A673 (cell line): ENCODE data around the gene SKI.

Source experiments
- EZH2 ChIP-seq: fragments of 200-600 bp; sonication (generic); IDR thresholded peaks from 2 replicates; pipeline ENCODE4 v1.6.1; 2017; ENCODE audit warnings: borderline replicate concordance, low read depth, mild to moderate bottlenecking, mixed read lengths, antibody characterized with exemption, low read length; ENCODE audit not compliant: poor library complexity, severe bottlenecking
- TF ChIP-seq, protein P1 (sequence below): fragments of 300-800, 200-600 bp; sonication (generic); conservative IDR thresholded peaks from 2 replicates; pipeline ENCODE4 v1.5.1; 2017; ENCODE audit warnings: low read depth, mild to moderate bottlenecking, antibody characterized with exemption, low read length, moderate library complexity, mixed read lengths

- no peak for TF ChIP-seq EZH2
- TF ChIP-seq, protein P1, sequence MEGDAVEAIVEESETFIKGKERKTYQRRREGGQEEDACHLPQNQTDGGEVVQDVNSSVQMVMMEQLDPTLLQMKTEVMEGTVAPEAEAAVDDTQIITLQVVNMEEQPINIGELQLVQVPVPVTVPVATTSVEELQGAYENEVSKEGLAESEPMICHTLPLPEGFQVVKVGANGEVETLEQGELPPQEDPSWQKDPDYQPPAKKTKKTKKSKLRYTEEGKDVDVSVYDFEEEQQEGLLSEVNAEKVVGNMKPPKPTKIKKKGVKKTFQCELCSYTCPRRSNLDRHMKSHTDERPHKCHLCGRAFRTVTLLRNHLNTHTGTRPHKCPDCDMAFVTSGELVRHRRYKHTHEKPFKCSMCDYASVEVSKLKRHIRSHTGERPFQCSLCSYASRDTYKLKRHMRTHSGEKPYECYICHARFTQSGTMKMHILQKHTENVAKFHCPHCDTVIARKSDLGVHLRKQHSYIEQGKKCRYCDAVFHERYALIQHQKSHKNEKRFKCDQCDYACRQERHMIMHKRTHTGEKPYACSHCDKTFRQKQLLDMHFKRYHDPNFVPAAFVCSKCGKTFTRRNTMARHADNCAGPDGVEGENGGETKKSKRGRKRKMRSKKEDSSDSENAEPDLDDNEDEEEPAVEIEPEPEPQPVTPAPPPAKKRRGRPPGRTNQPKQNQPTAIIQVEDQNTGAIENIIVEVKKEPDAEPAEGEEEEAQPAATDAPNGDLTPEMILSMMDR, result no peak
Observed at GRCh38 chr1:2324553-2325366, 96.6 kb downstream of the SKI start.
